HG02588 (cell line): ENCODE measurements around the gene OR2Z1.

ENCODE experiments used
- ATAC-seq: cut with Tn5 transposase; IDR thresholded peaks from one replicate; pipeline ENCODE4 v1.9.1; 2021; ENCODE audit warnings: mild to moderate bottlenecking, moderate library complexity; ENCODE audit not compliant: unreplicated experiment

Gene OR2Z1, protein sequence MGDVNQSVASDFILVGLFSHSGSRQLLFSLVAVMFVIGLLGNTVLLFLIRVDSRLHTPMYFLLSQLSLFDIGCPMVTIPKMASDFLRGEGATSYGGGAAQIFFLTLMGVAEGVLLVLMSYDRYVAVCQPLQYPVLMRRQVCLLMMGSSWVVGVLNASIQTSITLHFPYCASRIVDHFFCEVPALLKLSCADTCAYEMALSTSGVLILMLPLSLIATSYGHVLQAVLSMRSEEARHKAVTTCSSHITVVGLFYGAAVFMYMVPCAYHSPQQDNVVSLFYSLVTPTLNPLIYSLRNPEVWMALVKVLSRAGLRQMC

DNA sequence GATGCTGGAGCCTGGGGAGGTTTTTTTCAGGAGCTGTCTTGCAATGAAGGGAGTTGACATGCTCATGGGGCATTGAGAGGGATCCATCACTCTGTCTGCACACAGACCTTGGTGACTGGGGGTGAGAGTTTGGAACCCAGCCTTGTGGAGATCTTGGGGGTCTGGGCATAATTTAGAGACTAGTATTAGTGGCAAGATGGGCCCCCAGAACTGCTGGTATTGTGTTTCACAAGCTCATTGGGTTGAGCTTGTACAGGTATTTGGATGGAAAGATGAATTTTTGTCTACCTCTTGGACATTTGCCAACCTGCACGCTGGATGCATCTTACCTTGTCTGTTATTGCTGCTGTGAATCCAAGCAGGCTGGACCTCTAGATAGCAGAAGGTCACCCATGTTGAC lies at the start of gene OR2Z1:
Gene OR2Z1, plus strand, starts transcription at position 301 of the 400 bp plus-strand sequence. CDS start 9,395 bp downstream, outside the sequence.
- ATAC-seq: no peak

DNA sequence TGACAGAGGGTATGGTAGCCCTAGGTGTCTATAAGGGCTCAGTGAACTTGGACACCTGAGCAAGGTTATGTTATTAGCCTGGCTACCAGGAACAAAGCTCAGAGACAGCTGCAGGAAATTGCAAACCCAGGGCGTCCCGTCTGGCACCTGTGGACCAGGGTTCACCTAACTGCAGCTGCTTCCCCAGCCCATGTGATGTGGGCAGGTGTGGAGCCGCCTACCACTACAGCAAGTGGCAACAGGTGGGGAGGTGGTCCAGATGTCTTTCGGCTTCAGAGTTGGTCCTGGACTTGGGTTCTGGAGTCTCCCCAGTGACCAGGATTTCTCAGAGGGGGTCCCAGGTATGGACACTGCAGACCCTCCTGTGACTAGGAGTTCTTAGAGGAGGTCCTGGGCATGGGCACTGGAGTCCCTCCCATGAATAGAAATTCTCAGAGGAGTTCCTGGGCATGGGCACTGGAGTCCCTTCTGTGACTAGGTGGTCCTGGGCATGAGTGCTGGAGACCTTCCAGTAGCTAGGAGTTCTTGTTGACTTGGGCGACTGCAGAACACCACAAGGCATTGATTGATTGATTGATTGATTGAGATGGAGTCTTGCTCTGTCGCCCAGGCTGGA lies 48.0 kb upstream of the OR2Z1 start:
- no peak for ATAC-seq

DNA sequence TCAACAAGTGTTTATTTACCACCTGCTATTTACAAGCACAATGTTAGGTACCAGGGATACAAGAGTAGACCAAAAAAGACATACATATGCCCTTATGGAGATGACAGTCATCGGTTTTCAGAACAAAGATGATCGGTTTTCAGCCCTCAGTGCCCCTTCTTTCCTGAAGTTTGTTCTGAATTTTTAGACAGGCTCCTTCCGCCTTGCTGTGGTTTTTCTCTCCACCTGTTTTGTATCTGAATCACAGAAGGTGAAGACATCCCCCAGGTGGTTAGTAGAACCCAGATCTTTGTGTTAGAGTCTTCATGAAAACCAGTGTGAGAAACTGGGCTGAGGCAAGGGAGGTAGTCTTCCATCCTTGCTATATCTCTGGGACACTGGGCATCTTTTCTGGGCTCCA lies 46.4 kb upstream of the OR2Z1 start:
- ATAC-seq: no peak

DNA sequence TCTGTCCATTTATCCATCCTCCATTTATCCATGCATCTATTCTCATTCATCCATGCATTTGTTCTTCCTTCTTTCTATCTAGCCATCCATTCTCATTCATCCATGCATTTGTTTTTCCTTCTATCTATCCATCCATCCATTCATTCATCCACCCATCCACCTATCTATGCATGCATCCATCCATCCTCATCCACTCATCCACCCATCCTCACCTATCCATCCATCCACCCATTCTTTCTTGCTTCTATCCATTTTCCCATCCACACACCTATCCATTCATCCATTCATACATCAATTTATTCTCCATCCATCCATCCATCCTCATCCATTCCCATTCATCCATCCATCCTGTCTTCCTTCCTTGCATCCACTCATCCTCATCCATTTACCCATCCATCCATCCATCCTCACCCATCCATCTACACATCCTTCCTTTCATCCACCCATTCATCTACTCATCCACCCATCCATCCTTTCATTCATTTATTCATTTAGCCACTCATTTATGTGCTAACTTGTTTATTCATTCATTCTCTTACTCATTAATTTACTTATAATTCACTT lies 43.1 kb upstream of the OR2Z1 start:
- no peak for ATAC-seq

DNA sequence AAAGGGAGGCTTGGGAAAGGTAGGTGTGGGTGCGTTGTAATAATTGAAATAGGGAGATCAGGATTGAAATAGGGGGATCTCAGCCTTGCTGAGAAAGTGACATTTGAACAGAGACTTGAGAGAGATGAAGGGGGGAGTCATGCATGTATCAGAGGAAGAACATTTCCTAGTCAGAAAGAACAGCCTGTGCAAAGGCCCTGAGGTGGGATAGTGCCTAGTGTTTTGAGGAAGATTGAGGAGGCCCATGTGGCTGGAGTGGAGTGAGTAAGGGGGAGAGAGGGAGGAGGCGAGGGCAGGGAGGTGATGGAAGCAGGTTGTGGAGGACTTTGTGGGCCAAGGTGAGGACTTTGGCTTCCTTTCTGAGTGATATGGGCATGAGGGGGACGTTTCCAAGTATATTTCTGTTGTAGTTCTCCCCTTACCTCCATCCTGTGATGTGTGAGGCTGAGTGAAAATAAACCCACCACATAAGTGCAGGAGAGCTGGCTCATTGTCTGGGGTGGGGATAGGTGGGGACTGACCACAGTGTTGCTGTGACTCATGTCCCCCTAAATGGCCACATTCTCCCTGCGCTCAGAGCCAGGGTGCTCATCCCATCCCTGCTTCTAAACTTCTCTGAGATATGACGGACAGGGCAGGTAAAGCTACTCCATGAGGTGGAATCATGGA lies 40.6 kb upstream of the OR2Z1 start:
- no peak for ATAC-seq

DNA sequence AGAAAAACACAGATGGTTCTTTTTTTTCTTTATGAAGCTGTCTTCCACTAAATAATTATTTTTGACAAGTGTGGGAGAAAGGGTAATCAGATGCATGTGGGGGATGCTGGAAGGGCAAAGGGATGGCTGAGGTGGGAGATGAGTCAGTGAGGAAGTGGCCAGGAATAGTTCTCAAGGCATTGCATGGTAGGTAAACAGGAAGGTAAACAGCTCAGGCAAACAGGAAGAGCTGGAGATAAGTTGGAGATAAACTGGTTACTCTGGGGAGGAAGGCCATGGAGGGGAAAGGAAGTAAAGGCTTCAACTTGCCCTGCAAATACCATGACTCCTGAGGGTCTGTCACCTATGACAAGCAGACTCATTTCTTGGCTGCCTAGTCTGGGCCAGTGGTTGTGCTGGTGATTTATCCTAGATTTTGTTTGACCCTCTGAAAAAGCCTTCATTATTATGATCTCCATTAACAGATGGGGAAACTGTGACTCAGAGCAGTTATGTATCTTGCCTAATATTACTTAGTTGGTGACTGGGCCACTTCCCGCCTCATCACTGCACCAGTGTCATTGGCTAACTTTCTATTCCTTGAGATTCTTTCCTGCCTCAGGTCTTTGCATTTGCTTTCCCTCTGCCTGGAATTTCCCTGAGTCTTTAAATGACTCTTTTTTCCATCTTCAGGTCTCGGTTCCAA lies 39.9 kb upstream of the OR2Z1 start:
- ATAC-seq: no peak

DNA sequence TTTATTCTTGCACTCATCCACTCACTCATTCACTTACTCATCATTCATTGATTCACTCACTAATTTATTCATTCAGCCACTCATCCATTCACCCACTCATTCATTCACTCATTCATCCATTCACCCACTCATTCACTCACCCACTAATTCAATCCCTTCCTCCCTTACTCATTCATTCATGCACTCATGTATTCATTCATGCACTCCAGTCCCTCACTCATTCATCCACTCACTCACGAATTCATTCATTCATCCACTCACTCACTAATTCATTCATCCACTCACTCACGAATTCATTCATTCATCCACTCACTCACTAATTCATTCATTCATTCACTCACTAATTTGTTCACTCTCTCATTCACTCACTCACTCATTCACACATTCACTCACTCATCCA lies 39.0 kb upstream of the OR2Z1 start:
- ATAC-seq: no peak

DNA sequence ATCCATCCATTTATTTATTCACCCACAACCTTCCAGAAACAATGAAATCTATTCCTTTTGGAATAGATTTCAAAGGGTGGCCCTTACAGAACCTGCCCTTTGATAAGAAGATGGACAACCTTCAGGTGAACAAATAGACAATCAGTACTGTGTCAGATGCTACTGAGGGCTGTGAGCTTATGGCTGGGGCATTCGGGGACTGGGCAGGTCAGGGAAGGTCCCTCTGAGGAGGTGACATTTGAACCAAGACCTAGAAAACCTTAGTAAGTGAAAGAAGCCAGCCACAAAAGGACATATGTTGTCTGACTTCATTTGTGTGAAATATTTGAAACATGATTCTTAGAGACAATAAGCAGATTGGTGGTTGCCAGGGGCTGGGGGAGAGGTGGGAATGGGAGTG lies 38.5 kb upstream of the OR2Z1 start:
- no peak for ATAC-seq

DNA sequence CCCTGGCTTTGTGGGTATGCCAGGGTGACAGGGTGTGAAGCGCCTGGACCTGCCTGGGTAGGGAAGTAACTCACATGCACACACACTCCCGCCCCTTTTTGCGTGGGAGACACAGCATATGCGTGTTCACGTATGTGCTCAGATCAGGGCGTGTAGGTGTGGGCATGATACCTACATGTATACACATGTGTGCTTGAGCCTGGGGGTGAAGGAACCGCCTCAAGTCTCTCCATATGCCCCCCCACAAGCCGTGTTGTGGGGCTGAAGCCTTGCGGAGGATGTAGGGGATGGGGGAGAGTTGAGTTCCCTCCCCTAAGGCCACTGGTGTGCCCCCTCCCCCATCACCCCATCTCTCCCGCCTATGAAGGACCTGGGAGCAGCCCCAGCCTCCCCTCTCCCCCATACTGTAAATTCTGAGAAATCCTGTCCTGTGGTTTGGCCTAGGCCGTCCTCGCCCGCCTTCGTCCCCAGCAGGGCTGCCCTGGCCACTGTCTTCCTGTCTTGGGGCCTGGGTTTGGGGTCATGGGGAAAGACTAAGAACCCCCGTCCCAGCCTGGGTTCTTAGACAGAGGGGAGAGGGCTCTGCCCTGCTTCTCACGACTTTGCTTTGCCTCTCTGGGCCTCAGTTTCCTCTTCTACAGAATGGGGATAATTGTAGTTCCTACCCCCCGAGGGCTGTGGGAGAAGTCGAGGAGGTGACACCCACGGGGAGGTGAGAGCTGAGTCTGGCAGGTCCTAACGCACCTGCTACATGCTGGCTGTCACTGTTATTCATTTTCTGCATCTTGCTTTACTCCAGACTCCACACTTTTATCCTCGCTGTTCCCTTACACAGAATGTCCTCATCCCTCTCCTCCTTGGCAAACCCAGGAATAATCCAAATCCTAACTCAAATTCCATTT lies 37.2 kb upstream of the OR2Z1 start:
- ATAC-seq: no peak

DNA sequence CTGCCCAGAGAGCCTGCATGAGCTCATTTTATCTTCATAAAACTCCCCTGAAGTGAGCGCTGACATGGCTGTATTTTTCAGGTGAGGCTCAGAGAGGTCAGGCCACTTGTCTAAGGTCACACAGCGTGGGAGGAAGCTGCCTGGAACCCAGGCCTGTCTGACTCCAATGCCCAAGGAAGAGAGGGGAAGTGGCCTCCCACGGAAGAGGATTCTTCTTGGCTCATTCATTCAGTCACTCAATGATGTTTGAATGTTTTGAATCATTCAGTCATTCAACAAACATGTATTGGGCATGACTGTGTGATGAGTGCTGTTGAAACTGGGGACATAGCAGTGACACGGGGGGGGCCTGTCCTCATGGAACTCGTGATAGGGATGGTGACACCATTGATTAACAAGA lies 34.9 kb upstream of the OR2Z1 start:
- no peak for ATAC-seq

DNA sequence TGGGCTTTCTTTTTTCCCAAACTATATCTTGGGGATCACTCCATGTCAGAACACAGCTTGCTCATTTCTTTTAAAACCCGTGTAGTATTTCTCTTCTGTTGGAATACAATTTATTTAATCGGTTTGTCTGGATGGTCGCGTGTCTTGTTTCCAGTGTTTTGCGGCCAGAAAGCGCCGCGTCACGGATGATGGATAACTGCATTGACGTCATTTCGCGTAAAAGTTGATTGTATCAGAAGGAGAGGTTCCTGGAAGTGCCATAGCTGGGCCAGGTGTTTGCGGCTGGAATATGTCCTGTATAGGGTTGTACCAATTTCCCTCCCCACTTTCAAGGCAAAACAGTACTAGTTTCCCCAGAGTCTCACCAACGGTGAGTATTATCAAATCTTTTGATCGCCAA lies 32.5 kb upstream of the OR2Z1 start:
- no peak for ATAC-seq

DNA sequence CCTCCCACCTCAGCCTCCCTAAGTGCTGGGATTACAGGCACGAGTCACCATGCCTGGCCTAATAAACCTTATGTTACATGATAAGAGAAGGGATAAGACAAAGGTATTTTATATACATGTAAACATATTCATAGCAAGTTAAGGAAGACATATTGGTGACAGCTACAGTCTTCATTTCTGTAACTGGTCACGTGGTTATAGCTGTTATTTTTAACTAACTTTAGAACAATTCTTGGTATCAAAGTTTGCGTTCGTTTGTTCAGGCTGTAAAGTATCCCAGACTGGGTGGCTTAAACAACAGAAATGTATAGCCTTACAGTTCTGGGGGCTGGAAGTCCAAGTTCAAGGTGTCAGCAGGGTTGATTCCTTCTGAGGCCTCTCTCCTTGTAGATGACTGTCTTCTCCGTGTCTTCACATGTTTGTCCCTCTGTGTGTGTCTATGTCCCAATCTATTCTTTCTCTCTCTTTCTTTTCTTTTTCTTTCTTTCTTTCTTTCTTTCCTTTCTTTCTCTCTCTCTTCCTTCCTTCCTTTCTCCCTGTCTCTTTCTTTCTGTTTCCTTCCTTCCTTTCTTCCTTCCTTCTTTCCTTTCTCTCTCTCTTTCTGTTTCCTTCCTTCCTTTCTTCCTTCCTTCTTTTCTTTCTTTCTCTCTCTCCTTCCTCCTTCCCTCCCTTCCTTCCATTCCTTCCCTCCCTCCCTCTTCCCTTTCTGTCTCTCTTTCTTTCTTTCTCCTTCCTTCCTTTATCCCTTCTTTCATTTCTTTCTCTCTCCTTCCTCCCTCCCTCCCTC lies 30.5 kb upstream of the OR2Z1 start:
- ATAC-seq: no peak

DNA sequence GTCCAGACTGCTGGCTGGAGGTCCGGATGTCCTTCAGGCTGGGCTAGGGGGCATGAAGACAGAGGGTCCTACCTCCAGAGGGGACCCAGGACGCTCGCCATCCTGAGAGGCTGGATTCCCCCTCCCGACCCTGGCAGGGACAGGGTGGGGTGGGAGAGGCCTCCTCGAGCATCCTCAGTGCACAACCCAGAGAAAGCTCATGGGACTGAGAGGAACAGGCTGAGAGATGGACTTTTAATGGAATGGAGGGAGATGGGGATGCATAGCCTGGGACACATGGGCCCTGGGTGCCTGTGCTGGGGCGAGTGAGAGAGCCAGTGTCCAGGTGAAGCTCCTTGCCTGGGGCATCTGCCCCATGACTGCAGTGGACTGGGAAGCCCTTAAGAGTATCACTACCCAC lies 25.9 kb upstream of the OR2Z1 start:
- no peak for ATAC-seq

DNA sequence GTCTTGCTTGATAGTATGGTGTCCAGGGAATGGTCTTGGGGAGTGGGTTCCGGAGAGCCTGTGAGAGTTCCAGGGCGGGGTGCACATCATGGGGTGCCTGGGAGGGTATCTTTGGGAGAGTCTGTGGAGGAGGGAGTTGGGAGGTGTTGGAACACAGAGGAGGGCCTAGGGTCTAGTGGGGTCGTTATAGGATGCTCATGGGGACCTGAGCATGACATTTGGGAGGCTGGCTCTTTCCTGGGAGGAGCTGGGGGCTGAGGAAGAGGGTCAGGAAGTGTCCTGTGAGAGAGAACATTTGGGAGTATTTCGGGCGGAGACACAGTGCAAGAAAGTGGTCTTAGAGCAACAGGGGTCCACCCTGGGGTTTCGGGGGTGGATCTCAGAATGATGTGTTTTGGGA lies 25.5 kb upstream of the OR2Z1 start:
- ATAC-seq: no peak

DNA sequence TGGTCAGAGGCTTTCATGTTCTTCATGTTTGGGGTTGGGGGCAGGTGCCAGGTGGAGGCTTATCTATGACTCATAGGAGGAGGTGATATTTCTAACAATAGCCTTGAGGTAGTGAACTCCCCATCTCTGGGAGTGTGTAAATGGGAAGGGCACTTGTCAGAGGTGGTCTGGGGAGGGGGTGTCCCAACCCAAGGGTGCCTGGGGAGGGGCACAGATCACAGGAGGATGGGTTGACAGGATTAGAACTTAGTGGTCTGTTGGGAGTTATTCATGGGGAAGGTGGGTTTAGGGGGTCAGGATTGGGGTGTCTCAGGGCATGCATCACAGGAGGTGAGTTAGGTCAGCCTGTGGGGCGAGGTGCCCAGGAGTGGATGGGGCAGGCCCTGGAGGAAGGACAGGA lies 24.4 kb upstream of the OR2Z1 start:
- ATAC-seq: no peak

DNA sequence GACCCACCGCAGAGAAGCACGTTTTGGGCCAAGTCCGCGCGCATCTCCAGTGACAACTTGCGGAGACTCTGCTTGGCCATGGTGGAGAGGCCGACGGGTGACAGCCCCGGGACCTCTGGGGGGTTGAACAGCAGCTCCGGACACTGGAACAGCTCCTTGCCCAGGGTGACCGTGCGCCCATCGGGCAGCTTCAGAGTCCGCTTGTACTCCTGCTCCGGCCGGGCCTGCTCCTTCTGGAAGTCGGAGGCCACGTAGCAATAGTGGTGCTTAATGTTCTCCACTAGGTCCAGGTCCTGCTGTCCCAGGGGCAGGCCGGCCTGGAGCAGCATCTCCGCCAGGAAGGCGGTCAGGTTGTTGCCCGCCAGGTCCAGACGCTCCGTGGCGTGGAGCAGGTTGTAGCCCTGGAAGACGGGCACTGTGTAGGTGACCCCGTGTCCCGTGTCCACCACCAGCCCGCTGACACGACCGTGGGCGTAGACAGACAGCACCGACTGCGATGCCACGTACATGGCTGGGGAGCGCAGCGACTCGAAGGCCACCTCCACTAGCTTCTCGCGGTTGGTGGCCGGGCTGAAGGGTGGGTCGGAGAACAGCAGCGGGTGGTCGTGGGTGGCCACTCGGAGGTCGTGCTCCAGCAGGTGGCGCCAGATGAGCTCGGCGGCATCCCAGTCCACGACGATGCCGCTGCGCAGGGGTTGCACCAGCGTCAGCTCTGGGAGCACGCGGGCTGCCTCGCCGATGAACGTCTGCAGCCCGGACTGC lies 23.6 kb upstream of the OR2Z1 start:
- no peak for ATAC-seq

DNA sequence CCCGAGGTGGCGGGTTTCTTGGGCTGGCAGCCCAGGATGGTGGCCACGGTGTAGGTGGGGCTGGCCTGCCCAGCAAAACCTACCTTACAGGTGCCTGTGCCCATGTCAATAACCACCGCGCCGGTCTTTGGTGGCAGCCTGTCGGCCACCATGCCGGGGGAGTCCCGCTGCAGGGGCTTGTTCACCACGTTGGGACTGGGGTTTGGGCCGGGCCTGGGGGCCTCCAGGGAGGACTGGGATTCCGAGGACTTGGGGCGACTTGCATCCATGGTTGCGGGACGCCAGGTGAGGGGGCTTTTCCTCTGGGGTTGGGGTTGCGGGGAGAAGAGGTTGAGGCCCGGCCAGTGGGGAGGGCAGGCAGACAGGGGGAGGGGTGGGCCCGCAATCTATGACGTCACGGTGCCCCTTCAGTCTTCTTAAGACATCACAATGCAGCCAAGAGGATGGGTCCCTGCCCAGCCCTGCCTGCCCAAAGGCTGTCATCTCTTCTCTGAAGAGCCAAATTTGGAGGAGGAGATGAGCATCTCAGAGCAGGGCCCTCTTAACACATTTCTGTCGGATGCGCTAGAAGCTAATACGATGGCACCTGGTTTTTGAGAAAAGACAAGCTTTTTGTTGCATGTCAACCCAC lies 22.9 kb upstream of the OR2Z1 start, which contains the start of gene ACTL9:
Gene ACTL9, minus strand, starts transcription at position 363 of the 631 bp plus-strand sequence. Its CDS starts 94 bp downstream, at position 269.
- ATAC-seq: no peak

DNA sequence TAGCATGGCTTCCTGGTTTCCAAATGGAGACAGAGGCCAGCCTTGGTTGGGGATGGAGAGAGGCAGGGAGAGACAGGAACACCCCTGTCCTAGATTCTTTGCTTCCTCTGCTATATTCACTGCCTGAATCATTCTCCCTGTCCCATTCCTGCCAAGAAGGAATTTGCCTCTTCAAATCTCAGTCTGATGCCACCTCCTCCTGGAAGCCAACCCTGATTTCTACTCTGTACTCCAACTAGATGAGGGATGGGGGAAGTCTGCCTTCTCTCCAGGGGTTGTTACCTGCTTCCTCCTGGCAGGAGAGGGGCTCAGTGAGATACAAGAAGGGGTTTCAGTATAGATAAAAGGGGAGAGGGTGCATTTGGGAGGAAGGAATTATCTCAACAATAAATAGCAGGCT lies 21.5 kb upstream of the OR2Z1 start:
- no peak for ATAC-seq
